Naive thymus-derived CD8-positive, alpha-beta T cell (primary cell): ENCODE results near the gene ARID4A. TPM values are rescaled to one million over a fixed set of nuclear protein-coding genes. Genes with fewer than 3 reads are reported as not detected.
A peak's percentile ranks its signal among the peaks of the same experiment; 100 is the strongest.
"Not testable (repeated sequence)": the region's sequence is repeated elsewhere in the genome, so short reads cannot be mapped to it uniquely, and the experiment has no call there.

ENCODE experiments used
- ATAC-seq, 2 donors: fragments of 150-1000 bp; cut with Tn5 transposase in 1 of 2; sonication (Bioruptor Pico), chemical (Tn5 transposase) in 1 of 2; 1 replicate in 1 of 2; 2 replicates in 1 of 2; pipeline ENCODE4 v1.10.0; 2021; ENCODE audit warnings: mild to moderate bottlenecking in 2 of 2, moderate library complexity in 2 of 2
- POLR2A ChIA-PET: fragments of 350-600 bp; sonication (Branson Sonifier 250); formaldehyde crosslinking; loops from one replicate; lab custom pipeline; 2021; ENCODE audit warnings: antibody characterized with exemption; lab: Charles Lee
- DNase-seq, 10 donors: peaks; one replicate each; pipeline versions ENCODE4 v3.0.0 to v3.0.0-alpha.2; 2020 to 2022
- H3K27ac Mint-ChIP-seq, 10 donors: one replicate each; pipeline ENCODE4 v1.8.0; 2020 to 2022; ENCODE audit warnings: mild to moderate bottlenecking in 10 of 10, mixed read lengths in 10 of 10, moderate library complexity in 4 of 10, inconsistent platforms in 1 of 10
- H3K27me3 Mint-ChIP-seq, 5 donors: one replicate each; pipeline ENCODE4 v1.8.0; 2021 to 2022; ENCODE audit warnings: mixed read lengths in 5 of 5
- H3K36me3 Mint-ChIP-seq, 3 donors: one replicate each; pipeline ENCODE4 v1.8.0; 2020 to 2022; ENCODE audit warnings: mixed read lengths in 3 of 3, mild to moderate bottlenecking in 2 of 3, inconsistent platforms in 1 of 3
- H3K4me1 Mint-ChIP-seq, 4 donors: one replicate each; pipeline ENCODE4 v1.8.0; 2021 to 2022; ENCODE audit warnings: mixed read lengths in 4 of 4
- H3K4me3 Mint-ChIP-seq, 10 donors: one replicate each; pipeline ENCODE4 v1.8.0; 2020 to 2022; ENCODE audit warnings: mild to moderate bottlenecking in 10 of 10, mixed read lengths in 10 of 10, moderate library complexity in 6 of 10, inconsistent platforms in 1 of 10
- H3K9me3 Mint-ChIP-seq, 9 donors: one replicate each; pipeline ENCODE4 v1.8.0; 2020 to 2022; ENCODE audit warnings: mixed read lengths in 9 of 9, mild to moderate bottlenecking in 3 of 9, inconsistent platforms in 1 of 9, moderate library complexity in 1 of 9
- polyA plus RNA-seq, 3 donors: library from polyadenylated mRNA; unstranded; fragments of 300-500 nt; fragmentation: Illumina TruSeq; gene quantifications; one replicate each; pipeline ENCODE4 v1.2.3, GENCODE V29; 2021
- total RNA-seq, 8 experiments: library from RNA in 2 of 8; stranded (reverse) in 2 of 8; gene quantifications; one replicate each; pipeline ENCODE4 v1.2.3 and lab custom pipeline; 2021 to 2026

The ARID4A gene
- total and polyA plus RNA-seq, 5 experiments from 2014 or later: 19.4 to 70.0 (median 26.2) TPM

GRCh38 chr14:58415636-58416547 lies 117.5 kb downstream of the ARID4A start:
- POLR2A ChIA-PET: interaction anchor here (0.6 kb wide), 1 partner anchor 118 kb away, joined by 5 read pairs; the partner anchor contains the start of gene ARID4A
- ATAC-seq (no peak), DNase-seq (no peak)
- H3K4me1 Mint-ChIP-seq: peaks cover 14 to 22% (median 15%) of the 10 kb centered on the region in 4 donors
- no peaks in the 10 kb centered on the region for H3K27me3 Mint-ChIP-seq
- no peak overlapping the region for H3K4me3 Mint-ChIP-seq
- H3K9me3 Mint-ChIP-seq: peaks cover 0 to 3% (median 0%) of the 10 kb centered on the region in 9 donors
- H3K27ac Mint-ChIP-seq: peak overlapping the region in 3 of 10 donors; percentile 12 to 48 (median 43)
- H3K36me3 Mint-ChIP-seq: peaks cover 11 to 75% (median 25%) of the 10 kb centered on the region in 3 donors

GRCh38 chr14:58416934-58417333 lies 118.6 kb downstream of the ARID4A start:
- ATAC-seq, DNase-seq, H3K4me3 Mint-ChIP-seq, H3K27me3 Mint-ChIP-seq, H3K9me3 Mint-ChIP-seq: not testable (repeated sequence)
- POLR2A ChIA-PET: interaction anchor here (0.6 to 1.0 kb wide), 4 partner anchors 10 to 119 kb away, joined by 3 to 5 read pairs (median 4); partner anchors contain the start of gene ARID4A
- Mint-ChIP-seq H3K27ac (peak overlapping the region in 4 of 10 donors; percentile 11 to 80 (median 42)), H3K4me1 (peaks cover 14 to 22% (median 17%) of the 10 kb centered on the region in 4 donors), H3K36me3 (peaks cover 11 to 74% (median 23%) of the 10 kb centered on the region in 3 donors)

Other genes with a start within 250 kb of the ARID4A start
- gene ARMH4, start 146.3 kb upstream of the ARID4A start, total RNA-seq: not detected
- gene ARMH4, start 146.3 kb upstream of the ARID4A start, polyA plus RNA-seq: not detected
- 10 to 100 TPM; 54.9 to 69.5 TPM for gene ACTR10, start 98.4 kb upstream of the ARID4A start, total RNA-seq
- gene ACTR10, start 98.4 kb upstream of the ARID4A start, polyA plus RNA-seq: 10 to 100 TPM; 80.3 to 87.2 (median 84.7) TPM
- gene PSMA3, start 53.7 kb upstream of the ARID4A start, total RNA-seq: 100 to 1,000 TPM; 136 to 140 TPM
- gene PSMA3, start 53.7 kb upstream of the ARID4A start, polyA plus RNA-seq: 100 to 1,000 TPM; 135 to 144 (median 142) TPM
- gene TOMM20L, start 97.4 kb downstream of the ARID4A start, total RNA-seq: not detected
- gene TOMM20L, start 97.4 kb downstream of the ARID4A start, polyA plus RNA-seq: not detected
- 10 to 100 TPM; 38.0 to 38.6 TPM for gene TIMM9, start 129.0 kb downstream of the ARID4A start, total RNA-seq
- gene TIMM9, start 129.0 kb downstream of the ARID4A start, polyA plus RNA-seq: 10 to 100 TPM; 59.6 to 72.2 (median 71.0) TPM
- 10 to 100 TPM; 45.3 to 45.4 TPM for gene KIAA0586, start 129.2 kb downstream of the ARID4A start, total RNA-seq
- 10 to 100 TPM; 19.1 to 30.5 (median 29.6) TPM for gene KIAA0586, start 129.2 kb downstream of the ARID4A start, polyA plus RNA-seq